GM10266 (cell line): Measurements from ENCODE around the gene USP31.

Experiments used
- DNase-seq: peaks from one replicate; pipeline ENCODE4 v3.0.0; 2012; ENCODE audit errors: extremely low spot score
- TF ChIP-seq, protein P1 (sequence below): IDR thresholded peaks from 2 replicates; pipeline ENCODE4 v1.5.1; 2012; ENCODE audit warnings: mild to moderate bottlenecking, low read depth; ENCODE audit not compliant: control insufficient read depth, insufficient read depth; ENCODE audit errors: missing control alignments

Gene USP31

DNA sequence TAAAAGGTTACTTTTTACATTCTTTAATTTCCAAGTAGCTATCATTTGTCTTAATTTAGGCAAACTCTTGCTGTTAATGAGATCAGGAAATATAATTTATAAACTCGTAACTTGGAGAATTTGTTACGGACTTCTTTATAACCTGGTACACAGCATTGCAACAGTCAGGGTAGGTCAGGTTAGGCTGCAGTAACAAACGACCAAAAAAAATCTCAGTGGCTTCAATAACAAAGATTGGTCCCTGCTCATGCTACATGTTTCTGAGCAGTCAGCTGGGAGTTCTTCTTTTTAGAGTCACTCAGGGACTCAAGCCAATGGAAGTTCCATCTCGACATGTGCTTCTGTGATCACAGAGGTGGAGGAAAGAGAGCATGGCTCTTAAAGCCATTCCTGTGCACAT is 110.1 kb downstream of the USP31 start:
- DNase-seq = no peak
- TF ChIP-seq, protein P1, sequence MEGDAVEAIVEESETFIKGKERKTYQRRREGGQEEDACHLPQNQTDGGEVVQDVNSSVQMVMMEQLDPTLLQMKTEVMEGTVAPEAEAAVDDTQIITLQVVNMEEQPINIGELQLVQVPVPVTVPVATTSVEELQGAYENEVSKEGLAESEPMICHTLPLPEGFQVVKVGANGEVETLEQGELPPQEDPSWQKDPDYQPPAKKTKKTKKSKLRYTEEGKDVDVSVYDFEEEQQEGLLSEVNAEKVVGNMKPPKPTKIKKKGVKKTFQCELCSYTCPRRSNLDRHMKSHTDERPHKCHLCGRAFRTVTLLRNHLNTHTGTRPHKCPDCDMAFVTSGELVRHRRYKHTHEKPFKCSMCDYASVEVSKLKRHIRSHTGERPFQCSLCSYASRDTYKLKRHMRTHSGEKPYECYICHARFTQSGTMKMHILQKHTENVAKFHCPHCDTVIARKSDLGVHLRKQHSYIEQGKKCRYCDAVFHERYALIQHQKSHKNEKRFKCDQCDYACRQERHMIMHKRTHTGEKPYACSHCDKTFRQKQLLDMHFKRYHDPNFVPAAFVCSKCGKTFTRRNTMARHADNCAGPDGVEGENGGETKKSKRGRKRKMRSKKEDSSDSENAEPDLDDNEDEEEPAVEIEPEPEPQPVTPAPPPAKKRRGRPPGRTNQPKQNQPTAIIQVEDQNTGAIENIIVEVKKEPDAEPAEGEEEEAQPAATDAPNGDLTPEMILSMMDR = no peak

DNA sequence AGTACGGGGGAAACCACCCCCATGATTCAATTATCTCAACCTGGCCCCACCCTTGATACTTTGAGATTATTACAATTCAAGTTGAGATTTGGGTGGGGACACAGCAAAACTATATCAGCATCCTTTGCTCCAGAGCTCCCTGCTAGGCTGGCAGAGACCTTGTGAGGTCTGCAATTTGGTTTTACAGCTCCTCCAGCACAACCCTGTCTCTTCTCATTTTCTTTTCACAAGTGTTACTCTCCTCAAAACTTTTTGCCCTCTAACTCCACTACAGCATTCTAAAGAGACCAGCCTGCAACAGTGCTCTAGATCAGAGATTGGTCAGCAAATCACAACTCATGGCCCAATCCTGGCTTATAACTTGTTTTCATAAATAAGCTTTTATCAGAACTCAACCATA is 114.0 kb downstream of the USP31 start:
- TF ChIP-seq, protein P1 = no peak
- DNase-seq = no peak

DNA sequence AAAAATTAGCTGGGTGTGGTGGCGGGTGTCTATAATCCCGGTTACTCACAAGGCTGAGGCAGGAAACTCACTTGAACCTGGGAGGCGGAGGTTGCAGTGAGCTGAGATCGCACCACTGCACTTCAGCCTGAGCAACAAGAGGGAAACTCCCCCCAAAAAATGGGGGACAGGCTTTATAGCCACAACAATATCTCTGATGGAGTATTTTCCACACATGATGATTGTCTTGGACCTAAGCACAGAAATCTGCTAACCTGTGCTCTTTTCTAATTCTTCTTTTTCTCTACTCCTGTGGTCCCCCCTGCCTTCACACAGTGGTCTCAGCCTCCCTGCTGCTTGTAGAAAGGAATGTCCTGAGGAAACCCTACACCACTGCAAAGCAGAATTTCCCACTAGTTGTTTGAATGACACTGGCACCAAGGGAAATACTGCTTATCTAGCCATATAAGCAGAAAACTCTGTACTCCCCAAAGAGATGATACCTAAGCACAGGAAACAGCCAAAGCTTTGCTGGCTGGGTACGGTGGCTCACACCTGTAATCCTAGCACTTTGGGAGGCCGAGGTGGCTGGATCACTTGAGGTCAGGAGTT is 117.6 kb downstream of the USP31 start:
- DNase-seq = no peak
- TF ChIP-seq, protein P1 = no peak

DNA sequence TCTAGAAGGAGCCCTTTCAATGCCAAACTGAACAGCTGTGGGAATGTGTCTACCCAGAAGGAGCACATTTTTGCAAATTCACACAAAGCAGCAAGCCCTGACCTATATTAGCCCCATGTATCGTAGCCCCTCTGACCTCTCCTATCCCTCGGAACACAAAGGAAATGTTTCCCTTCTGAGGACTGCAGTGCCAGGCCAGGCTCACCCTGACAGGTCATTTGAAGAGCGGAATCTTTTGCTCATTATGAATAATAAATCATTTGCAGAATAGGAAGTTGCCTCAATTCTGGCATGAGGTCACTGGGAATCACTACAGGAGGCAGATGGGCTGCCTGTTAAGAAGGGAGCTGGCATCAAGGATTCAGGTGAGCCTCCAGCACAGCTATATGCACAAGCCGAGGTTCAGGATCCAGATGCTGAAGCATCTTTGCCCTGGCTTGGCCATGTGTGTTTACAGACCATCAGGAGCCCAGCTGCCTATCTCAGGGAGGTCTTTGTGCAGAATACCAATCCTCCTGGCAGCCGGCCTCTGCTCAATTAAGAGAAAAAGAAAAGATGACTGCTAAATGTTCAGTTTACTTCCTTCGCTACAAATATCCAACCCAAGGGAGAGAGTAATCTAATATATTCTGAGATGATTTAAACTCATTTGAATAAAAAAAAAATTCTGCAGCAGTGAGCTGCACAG is 119.4 kb downstream of the USP31 start:
- DNase-seq = no peak
- TF ChIP-seq, protein P1 = no peak

DNA sequence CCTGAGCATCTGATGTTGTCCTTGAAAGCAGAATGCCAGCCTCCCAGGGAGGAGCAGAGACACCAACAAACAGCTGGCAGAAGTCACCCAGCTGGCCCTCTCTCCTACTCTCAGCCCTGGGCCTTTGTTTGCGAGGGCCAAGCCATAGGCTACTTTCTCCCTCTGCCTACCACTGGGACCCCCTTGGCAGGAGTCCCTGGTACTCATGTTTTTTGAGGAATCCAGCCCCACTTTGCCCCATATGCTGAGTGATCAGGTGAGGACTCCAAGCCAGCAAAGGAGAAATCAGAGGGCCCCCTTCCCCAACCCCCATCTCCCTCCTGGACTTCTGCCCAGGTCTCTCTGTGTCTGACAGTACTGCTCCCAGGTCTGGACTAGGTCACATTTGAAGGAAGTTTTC is 121.9 kb downstream of the USP31 start:
- TF ChIP-seq, protein P1 = no peak
- DNase-seq = no peak

DNA sequence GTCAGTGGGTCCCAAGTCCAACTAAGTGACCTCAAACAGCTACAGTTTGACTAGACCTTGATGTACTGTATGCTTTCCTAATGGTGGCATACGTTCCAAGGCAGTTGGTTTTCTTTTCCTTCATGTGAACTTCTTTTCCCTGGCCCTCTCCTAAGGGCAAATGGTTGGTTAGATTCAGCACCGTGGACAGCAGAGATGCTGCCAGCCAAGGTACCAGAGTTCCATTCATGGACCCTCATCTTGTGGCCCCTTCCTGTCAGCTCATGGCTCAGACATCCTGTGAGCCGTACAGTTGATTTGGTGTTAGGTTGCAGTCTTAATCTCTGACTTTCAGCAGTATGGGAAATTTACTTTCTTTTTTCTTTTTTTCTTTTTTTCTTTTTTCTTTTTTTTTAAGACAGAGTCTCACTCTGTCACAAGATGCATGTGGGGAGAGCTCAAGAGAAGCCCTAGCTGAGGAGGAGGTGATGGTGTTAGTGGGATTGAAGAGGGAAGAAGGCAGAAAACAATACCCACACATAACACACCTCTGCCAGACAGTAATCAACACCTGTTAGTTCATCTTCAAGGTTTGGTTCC is 122.4 kb downstream of the USP31 start:
- DNase-seq = no peak

More for the DNA sequence above, 122.4 kb downstream of the USP31 start:
- TF ChIP-seq, protein P1 = no peak
